GM12892 (cell line): ENCODE data around the gene OBSCN.

Experiments used
- POLR2A ChIP-seq: IDR thresholded peaks from 2 replicates; pipeline ENCODE4 v1.6.1; 2011; ENCODE audit warnings: low read depth, low read length, control low read depth
- POLR2AphosphoS5 ChIP-seq: IDR thresholded peaks from 2 replicates; pipeline ENCODE4 v1.6.1; 2011; ENCODE audit warnings: low read depth, low read length, control low read depth

DNA sequence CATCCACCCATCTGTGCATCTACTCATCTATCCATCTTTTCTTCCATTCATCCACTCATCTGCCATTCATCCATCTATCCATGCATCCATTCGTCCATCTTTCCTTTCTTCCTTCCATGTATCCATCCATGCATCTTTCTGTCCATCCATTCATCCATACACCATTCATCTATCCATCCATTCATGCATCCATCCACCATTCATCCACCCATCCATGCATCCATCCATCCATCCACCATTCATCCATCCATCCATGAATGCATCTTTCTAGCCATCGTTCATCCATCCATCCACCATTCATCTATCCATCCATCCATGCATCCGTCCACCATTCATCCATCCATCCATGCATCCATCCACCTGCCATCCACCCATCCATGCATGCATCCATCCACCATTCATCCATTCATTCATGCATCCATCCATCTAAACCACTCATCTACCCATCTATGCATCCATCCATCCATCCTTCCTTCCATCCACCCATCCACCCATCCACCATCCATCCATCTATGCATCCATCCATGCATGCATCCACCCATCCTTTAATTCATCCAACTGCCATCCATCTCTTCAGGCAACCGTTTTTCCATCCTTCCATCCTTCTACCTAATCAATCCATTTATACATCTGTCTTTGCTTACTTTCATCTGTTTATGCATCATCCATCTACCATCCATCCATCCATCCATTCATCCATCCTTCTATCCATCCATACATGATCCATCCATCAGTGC, 111.7 kb downstream of the OBSCN start:
- TF ChIP-seq POLR2AphosphoS5 (no peak), POLR2A (no peak)
